OCI-LY7 (cell line): ENCODE data around the gene RPLP1. TPM values are rescaled to one million over a fixed set of nuclear protein-coding genes. Genes with fewer than 3 reads are reported as not detected.

ENCODE experiments used
- BruUV-seq: library from RNA; stranded (reverse); fragments of 400-500 nt; replicated peaks from 2 replicates; lab custom pipeline; 2021; lab: Mats Ljungman, UMichigan
- CTCF ChIA-PET: fragments of 300-600 bp; sonication (Branson Sonifier 250); formaldehyde crosslinking; loops from one replicate; lab custom pipeline; 2022; ENCODE audit warnings: antibody characterized with exemption; ENCODE audit not compliant: unreplicated experiment; lab: Charles Lee
- POLR2A ChIA-PET: fragments of 300-600 bp; sonication (Branson Sonifier 250); formaldehyde crosslinking; loops from one replicate; lab custom pipeline; 2022; ENCODE audit warnings: antibody characterized with exemption; lab: Charles Lee
- DNase-seq: peaks from one replicate; pipeline ENCODE4 v3.0.0-alpha.2; 2015; ENCODE audit warnings: low spot score
- H2AFZ ChIP-seq: fragments of 200-600 bp; sonication (generic), shearing (Covaris generic); 2 replicates; pipeline ENCODE4 v1.6.1; 2014; ENCODE audit warnings: mild to moderate bottlenecking, antibody characterized with exemption, low read length, moderate library complexity
- H3K27ac ChIP-seq: fragments of 200-600 bp; sonication (generic); 2 replicates; pipeline ENCODE4 v1.5.1; 2014; ENCODE audit warnings: mixed run types, low read depth, mild to moderate bottlenecking, moderate library complexity, low read length, inconsistent platforms; ENCODE audit not compliant: poor library complexity, severe bottlenecking
- H3K36me3 ChIP-seq: fragments of 200-600 bp; sonication (generic); 2 replicates; pipeline ENCODE4 v1.6.1; 2014; ENCODE audit warnings: mild to moderate bottlenecking, antibody characterized with exemption, low read length, moderate library complexity, mixed read lengths; ENCODE audit not compliant: insufficient read depth
- H3K4me1 ChIP-seq: fragments of 200-600 bp; sonication (generic); 2 replicates; pipeline ENCODE4 v1.5.1; 2014; ENCODE audit warnings: mild to moderate bottlenecking, low read length; ENCODE audit not compliant: insufficient read depth, poor library complexity, severe bottlenecking
- H3K4me2 ChIP-seq: fragments of 200-600 bp; sonication (generic); 2 replicates; pipeline ENCODE4 v1.6.1; 2014; ENCODE audit warnings: mild to moderate bottlenecking, low read length
- H3K4me3 ChIP-seq: fragments of 200-600 bp; sonication (generic); 2 replicates; pipeline ENCODE4 v1.5.1; 2014; ENCODE audit warnings: mild to moderate bottlenecking, low read depth, low read length; ENCODE audit not compliant: poor library complexity, severe bottlenecking
- H3K79me2 ChIP-seq: fragments of 200-600 bp; sonication (generic); 2 replicates; pipeline ENCODE4 v1.6.1; 2016; ENCODE audit warnings: low read depth, mild to moderate bottlenecking, low read length, moderate library complexity, mixed read lengths; ENCODE audit not compliant: insufficient read depth
- H3K9me2 ChIP-seq: fragments of 200-600 bp; sonication (generic); 2 replicates; pipeline ENCODE4 v1.6.1; 2016; ENCODE audit warnings: mild to moderate bottlenecking, low read length, mixed read lengths; ENCODE audit not compliant: insufficient read depth
- H3K9me3 ChIP-seq: fragments of 200-600 bp; sonication (generic); 2 replicates; pipeline ENCODE4 v1.6.1; 2014; ENCODE audit warnings: mild to moderate bottlenecking, mixed run types, low read length, mixed read lengths
- H4K20me1 ChIP-seq: fragments of 200-600 bp; sonication (generic); 2 replicates; pipeline ENCODE4 v1.6.1; 2014; ENCODE audit warnings: mild to moderate bottlenecking, antibody characterized with exemption, low read length, moderate library complexity, mixed read lengths; ENCODE audit not compliant: insufficient read depth
- CTCF ChIP-seq: fragments of 200-600 bp; sonication (generic); conservative IDR thresholded peaks from 2 replicates; pipeline ENCODE4 v1.5.1; 2014; ENCODE audit warnings: mild to moderate bottlenecking, antibody characterized with exemption, low read length, moderate library complexity, mixed read lengths
- EZH2phosphoT487 ChIP-seq: fragments of 200-600 bp; sonication (generic); IDR thresholded peaks from 2 replicates; pipeline ENCODE4 v1.6.1; 2018; ENCODE audit warnings: low read depth, borderline replicate concordance, mild to moderate bottlenecking, mixed run types, antibody characterized with exemption, low read length, moderate library complexity, mixed read lengths
- intact Hi-C: fragments of 100-400 bp; cut with micrococcal nuclease; formaldehyde crosslinking; loops from one replicate; pipeline ENCODE4 v1.10.0; 2022; ENCODE audit not compliant: unreplicated experiment
- total RNA-seq, 2 experiments: library from RNA; depleted of rRNA in 1 of 2; stranded (reverse); fragments of >200 nt in 1 of 2; shearing (Covaris generic) in 1 of 2; gene quantifications; 2 replicates each; pipeline ENCODE4 v1.2.3, GENCODE V29; 2014 to 2022

Gene RPLP1
- total RNA-seq, 2 experiments from 2014 or later, result 889 to 2,251 TPM

DNA sequence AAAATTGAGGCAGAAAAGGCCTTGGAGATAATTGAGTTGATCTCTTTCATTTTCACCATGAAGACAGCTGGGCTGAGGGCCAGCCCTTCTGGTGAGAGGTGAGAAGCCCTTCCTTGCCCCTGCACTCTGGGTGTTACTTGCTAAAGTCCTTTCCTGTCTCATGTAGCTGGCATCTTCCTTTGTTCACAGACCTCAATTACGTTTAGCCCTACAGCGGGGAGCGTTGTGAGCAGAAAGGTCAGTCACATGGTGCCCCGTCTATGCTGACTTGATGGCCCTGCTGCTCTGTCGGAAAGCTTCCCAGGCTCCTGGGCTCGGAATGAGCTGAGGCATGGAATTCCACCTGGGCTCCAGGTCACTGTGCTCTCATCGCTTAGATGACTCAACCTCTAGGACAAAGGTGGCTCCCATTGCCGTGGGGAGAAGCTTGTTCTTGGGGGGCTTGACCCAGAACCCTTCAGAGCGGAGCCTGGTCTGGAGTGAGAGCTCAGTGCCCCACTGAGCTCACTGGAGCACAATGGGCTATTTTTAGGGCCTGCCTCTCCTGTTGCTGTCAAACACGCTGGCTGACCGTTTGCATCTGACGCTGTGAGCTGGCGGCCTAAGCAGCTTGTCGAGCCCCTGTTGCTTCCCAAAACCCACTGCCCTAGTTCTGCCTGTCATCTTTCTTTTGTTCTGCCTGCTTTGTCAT is 47.0 kb downstream of the RPLP1 start:
- Histone ChIP-seq H2AFZ (no peak overlapping the region), H3K27ac (no peak overlapping the region), H3K36me3 (no peaks in the 10 kb centered on the region), H4K20me1 (no peaks in the 10 kb centered on the region), H3K4me2 (no peak overlapping the region), H3K4me3 (no peak overlapping the region), H3K9me2 (no peaks in the 10 kb centered on the region), H3K9me3 (no peaks in the 10 kb centered on the region), H3K79me2 (no peaks in the 10 kb centered on the region), H3K4me1 (no peaks in the 10 kb centered on the region)
- DNase-seq, result no peak
- no TSS peak for BruUV-seq
- ChIA-PET CTCF (no interaction called here), POLR2A (no interaction called here)
- intact Hi-C loops, result no loop called here
- no peak for TF ChIP-seq CTCF
- no peak for TF ChIP-seq EZH2phosphoT487

- Histone ChIP-seq H3K9me3 (no peaks in the 10 kb centered on the region), H3K36me3 (no peaks in the 10 kb centered on the region), H3K4me2 (no peak overlapping the region), H4K20me1 (no peaks in the 10 kb centered on the region), H3K4me3 (no peak overlapping the region), H3K9me2 (no peaks in the 10 kb centered on the region), H3K27ac (no peak overlapping the region), H2AFZ (no peak overlapping the region), H3K4me1 (no peaks in the 10 kb centered on the region), H3K79me2 (no peaks in the 10 kb centered on the region)
- TF ChIP-seq CTCF, result no peak
- no peak for TF ChIP-seq EZH2phosphoT487
- intact Hi-C loops, result no loop called here
- ChIA-PET CTCF (no interaction called here), POLR2A (no interaction called here)
- no peak for DNase-seq
- no TSS peak for BruUV-seq
Observed at GRCh38 chr15:69500339-69500738, 47.7 kb downstream of the RPLP1 start.

DNA sequence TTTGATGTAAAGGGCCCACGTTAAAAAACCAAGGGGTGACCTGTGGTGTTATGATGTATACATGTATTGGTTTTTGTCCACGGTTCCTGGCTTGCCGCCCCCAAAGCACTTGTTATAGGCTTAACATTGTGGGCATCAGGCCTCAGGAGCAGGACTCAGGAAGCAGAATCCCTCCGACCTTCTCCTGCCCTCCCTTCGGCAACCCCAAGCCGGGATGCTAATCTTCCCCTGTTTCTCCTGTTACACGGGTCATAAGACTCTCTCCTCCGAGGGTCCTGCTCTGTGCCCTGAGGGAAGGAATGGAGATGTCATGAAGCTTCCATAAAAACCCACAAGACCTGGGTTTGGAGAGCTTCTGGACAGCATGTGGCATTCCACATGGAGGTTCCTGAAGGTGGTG is 48.8 kb downstream of the RPLP1 start:
- no peak overlapping the region for H2AFZ ChIP-seq
- POLR2A ChIA-PET, result interaction anchor here (0.7 kb wide), 1 partner anchor 1103 kb away, joined by 3 read pairs; no protein-coding TSS in a partner anchor
- H3K9me2 ChIP-seq, result no peaks in the 10 kb centered on the region
- H3K4me2 ChIP-seq, result no peak overlapping the region
- intact Hi-C loops, result no loop called here
- no peak for DNase-seq
- H4K20me1 ChIP-seq, result no peaks in the 10 kb centered on the region
- no peaks in the 10 kb centered on the region for H3K4me1 ChIP-seq
- H3K27ac ChIP-seq, result no peak overlapping the region
- BruUV-seq, result no TSS peak
- CTCF ChIA-PET, result no interaction called here
- H3K36me3 ChIP-seq, result no peaks in the 10 kb centered on the region
- no peaks in the 10 kb centered on the region for H3K79me2 ChIP-seq
- TF ChIP-seq EZH2phosphoT487, result no peak
- no peak for TF ChIP-seq CTCF
- H3K9me3 ChIP-seq, result no peaks in the 10 kb centered on the region
- H3K4me3 ChIP-seq, result no peak overlapping the region
